ENCODE data around the gene PFDN2. TPM values are rescaled to one million over a fixed set of nuclear protein-coding genes. Genes with fewer than 3 reads are reported as not detected.

PFDN2 gene
- total RNA-seq, 1 donor from 2014 or later: 74.1 TPM

DNA sequence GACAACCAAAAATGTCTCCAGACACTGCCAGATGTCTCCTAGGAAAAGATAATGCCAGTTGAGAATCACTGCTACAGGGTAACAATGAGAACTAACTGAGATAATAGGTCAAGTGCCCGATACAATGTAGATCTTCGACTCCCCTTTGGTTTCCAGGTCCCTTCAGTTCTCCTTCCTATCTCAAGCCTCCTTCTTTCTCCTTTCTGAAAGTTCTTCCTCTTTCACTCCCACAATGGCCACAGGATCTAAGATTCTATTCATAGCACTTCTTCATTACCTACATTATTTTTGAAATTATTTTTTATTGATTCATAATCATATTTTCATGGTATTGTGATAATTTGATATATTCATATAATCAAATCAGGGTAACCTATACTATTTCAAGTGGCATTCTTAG lies 6.3 kb downstream of the PFDN2 start:
- Histone ChIP-seq H3K9ac (no peak overlapping the region), H4K20me1 (ENCODE audit: low read depth) (peaks cover 28% of the 10 kb centered on the region), H3K36me3 (no peaks in the 10 kb centered on the region), H3F3A (ENCODE audit: low read depth) (no peaks in the 10 kb centered on the region), H2AFZ (replicated peaks) (no peak overlapping the region), H3K4me3 (no peak overlapping the region), H3K4me1 (no peaks in the 10 kb centered on the region), H3K4me2 (no peak overlapping the region), H3K9me3 (ENCODE audit: low read depth) (no peaks in the 10 kb centered on the region), H3K27ac (no peak overlapping the region), H3K79me2 (ENCODE audit: low read depth) (peaks cover 90% of the 10 kb centered on the region), H3K27me3 (no peaks in the 10 kb centered on the region)
- Mint-ChIP-seq H3K4me1 (peaks cover 3% of the 10 kb centered on the region), H3K36me3 (peaks cover 6% of the 10 kb centered on the region), H3K4me3 (no peak overlapping the region), H3K27ac (no peak overlapping the region), H3K27me3 (ENCODE audit: insufficient read depth, low read depth) (peaks cover 4% of the 10 kb centered on the region), H3K9me3 (no peaks in the 10 kb centered on the region)
- no peak for TF ChIP-seq EZH2 (IDR thresholded peaks at IDR 0.05)
- no peak for TF ChIP-seq EZH2phosphoT487 (IDR thresholded peaks at IDR 0.05)
- TF ChIP-seq, protein P1, sequence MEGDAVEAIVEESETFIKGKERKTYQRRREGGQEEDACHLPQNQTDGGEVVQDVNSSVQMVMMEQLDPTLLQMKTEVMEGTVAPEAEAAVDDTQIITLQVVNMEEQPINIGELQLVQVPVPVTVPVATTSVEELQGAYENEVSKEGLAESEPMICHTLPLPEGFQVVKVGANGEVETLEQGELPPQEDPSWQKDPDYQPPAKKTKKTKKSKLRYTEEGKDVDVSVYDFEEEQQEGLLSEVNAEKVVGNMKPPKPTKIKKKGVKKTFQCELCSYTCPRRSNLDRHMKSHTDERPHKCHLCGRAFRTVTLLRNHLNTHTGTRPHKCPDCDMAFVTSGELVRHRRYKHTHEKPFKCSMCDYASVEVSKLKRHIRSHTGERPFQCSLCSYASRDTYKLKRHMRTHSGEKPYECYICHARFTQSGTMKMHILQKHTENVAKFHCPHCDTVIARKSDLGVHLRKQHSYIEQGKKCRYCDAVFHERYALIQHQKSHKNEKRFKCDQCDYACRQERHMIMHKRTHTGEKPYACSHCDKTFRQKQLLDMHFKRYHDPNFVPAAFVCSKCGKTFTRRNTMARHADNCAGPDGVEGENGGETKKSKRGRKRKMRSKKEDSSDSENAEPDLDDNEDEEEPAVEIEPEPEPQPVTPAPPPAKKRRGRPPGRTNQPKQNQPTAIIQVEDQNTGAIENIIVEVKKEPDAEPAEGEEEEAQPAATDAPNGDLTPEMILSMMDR (IDR thresholded peaks at IDR 0.05): no peak
- DNase-seq (ENCODE audit: low spot score): no peak

DNA sequence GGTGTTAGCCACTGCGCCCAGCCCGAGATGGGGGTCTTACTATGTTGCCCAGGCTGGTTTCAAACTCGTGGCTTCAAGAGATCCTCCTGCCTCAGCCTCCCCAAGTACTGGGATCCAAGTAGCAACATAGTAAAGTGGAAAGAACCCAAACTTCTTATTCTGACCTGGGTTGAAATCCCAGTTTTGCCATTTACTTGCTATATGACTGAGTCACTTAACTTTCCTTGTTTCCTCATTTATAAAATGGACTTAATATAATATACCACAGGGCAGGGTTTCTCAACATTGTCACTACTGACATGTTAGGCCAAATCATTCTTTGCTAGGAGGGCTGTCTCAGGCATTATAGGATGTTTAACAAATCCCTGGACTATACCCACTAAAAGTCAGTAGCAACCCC lies 6.7 kb downstream of the PFDN2 start:
- Histone ChIP-seq H3F3A (ENCODE audit: low read depth) (no peaks in the 10 kb centered on the region), H3K4me3 (no peak overlapping the region), H3K36me3 (no peaks in the 10 kb centered on the region), H2AFZ (replicated peaks) (no peak overlapping the region), H4K20me1 (ENCODE audit: low read depth) (peaks cover 28% of the 10 kb centered on the region), H3K79me2 (ENCODE audit: low read depth) (peaks cover 90% of the 10 kb centered on the region), H3K9me3 (ENCODE audit: low read depth) (no peaks in the 10 kb centered on the region), H3K27ac (no peak overlapping the region), H3K4me2 (no peak overlapping the region), H3K9ac (no peak overlapping the region), H3K27me3 (no peaks in the 10 kb centered on the region), H3K4me1 (no peaks in the 10 kb centered on the region)
- TF ChIP-seq EZH2phosphoT487 (IDR thresholded peaks at IDR 0.05) (no peak), EZH2 (IDR thresholded peaks at IDR 0.05) (no peak)
- TF ChIP-seq, protein P1 (IDR thresholded peaks at IDR 0.05): no peak
- H3K27ac Mint-ChIP-seq: no peak overlapping the region
- H3K4me1 Mint-ChIP-seq: no peaks in the 10 kb centered on the region
- H3K4me3 Mint-ChIP-seq: no peak overlapping the region
- no peaks in the 10 kb centered on the region for H3K9me3 Mint-ChIP-seq
- H3K27me3 Mint-ChIP-seq (ENCODE audit: insufficient read depth, low read depth): peaks cover 4% of the 10 kb centered on the region
- H3K36me3 Mint-ChIP-seq: peaks cover 4% of the 10 kb centered on the region
- DNase-seq (ENCODE audit: low spot score): no peak

DNA sequence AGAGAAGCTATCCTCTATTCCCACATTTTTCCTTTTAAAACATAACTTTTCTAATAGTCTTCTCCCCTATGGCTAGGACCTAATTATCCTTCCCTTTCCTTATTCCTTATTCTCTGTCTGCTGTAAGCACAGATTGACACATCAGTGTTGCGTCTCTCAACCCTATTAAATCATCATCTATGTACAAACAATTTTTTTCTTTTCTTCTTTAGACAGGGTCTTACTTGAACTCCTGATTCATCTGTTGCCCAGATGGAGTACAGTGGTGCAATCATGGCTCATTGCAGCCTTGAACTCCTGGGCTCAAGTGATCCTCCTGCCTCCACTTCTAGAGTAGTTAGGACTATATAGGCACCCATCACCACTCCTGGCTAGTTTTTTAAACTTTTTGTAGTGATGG lies 11.4 kb downstream of the PFDN2 start:
- Histone ChIP-seq H4K20me1 (ENCODE audit: low read depth) (peaks cover 6% of the 10 kb centered on the region), H3K27ac (no peak overlapping the region), H3K4me3 (no peak overlapping the region), H3K4me2 (no peak overlapping the region), H3K9ac (no peak overlapping the region), H3K36me3 (no peaks in the 10 kb centered on the region), H3K9me3 (ENCODE audit: low read depth) (no peaks in the 10 kb centered on the region), H3K27me3 (no peaks in the 10 kb centered on the region), H2AFZ (replicated peaks) (no peak overlapping the region), H3F3A (ENCODE audit: low read depth) (no peaks in the 10 kb centered on the region), H3K79me2 (ENCODE audit: low read depth) (peaks cover 69% of the 10 kb centered on the region), H3K4me1 (no peaks in the 10 kb centered on the region)
- Mint-ChIP-seq H3K36me3 (peaks cover 17% of the 10 kb centered on the region), H3K27ac (no peak overlapping the region), H3K4me3 (no peak overlapping the region), H3K27me3 (ENCODE audit: insufficient read depth, low read depth) (peaks cover 2% of the 10 kb centered on the region), H3K4me1 (no peaks in the 10 kb centered on the region), H3K9me3 (no peaks in the 10 kb centered on the region)
- no peak for TF ChIP-seq EZH2 (IDR thresholded peaks at IDR 0.05)
- TF ChIP-seq, protein P1 (IDR thresholded peaks at IDR 0.05): no peak
- TF ChIP-seq EZH2phosphoT487 (IDR thresholded peaks at IDR 0.05): no peak
- no peak for DNase-seq (ENCODE audit: low spot score)
